ENCODE results near the gene EPO. TPM values are rescaled to one million over a fixed set of nuclear protein-coding genes. Genes with fewer than 3 reads are reported as not detected.

EPO gene
- total and polyA plus RNA-seq, 4 donors = 1.3 to 22.9 (median 3.4) TPM

DNA sequence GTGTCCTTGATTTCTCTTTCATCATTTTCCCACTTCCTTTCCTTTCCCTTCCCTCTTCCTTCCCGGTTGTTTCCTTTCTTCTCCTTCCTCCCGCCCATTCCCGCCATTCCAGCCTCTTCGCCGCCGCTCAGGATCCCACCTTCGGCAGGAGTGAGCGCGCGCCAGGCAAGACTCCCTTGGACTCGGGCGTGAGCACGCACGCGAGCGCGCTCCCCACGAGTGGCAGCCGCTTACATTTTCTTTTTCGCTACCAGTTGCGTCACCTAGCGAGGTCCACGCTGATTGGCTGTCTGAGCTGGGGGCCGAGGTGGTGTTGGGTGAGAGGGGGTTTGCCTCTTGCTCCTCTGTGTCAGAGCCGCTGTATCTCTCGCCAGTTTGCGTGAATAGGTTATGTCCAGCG, 24.9 kb downstream of the EPO start (continued):
- TF ChIP-seq YY1 (IDR thresholded peaks at IDR 0.05) = no peak

DNA sequence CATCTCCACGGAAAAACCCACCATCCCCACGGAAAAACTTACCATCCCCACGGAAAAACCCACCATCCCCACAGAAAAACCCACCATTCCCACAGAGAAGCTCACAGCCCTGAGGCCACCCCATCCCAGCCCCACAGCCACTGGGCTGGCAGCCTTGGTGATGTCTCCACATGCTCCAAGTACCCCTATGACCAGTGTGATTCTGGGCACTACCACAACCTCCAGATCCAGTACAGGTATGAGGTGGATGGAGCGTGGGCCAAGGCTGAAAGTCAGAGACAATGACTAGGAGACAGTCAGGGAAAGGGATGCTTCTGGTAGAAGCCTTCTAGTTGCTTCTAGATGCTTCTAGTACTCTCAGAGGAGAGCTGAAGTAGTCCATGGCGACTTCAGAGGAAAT, 32.7 kb downstream of the EPO start:
- no peak overlapping the region for H3K9ac ChIP-seq (ENCODE audit: low read depth in 1 of 2, low read length in 2 of 2)
- no peak overlapping the region for H3K4me3 ChIP-seq (ENCODE audit: low read depth in 1 of 3, low read length in 3 of 3)
- no peak for TF ChIP-seq SP1 (IDR thresholded peaks at IDR 0.05)
- TF ChIP-seq, protein P1, sequence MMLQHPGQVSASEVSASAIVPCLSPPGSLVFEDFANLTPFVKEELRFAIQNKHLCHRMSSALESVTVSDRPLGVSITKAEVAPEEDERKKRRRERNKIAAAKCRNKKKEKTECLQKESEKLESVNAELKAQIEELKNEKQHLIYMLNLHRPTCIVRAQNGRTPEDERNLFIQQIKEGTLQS (IDR thresholded peaks at IDR 0.05) = no peak
- no peak for TF ChIP-seq NR2F2 (IDR thresholded peaks at IDR 0.05)
- no peak for TF ChIP-seq RXRA (IDR thresholded peaks at IDR 0.05)
- TF ChIP-seq TAF1 (conservative IDR thresholded peaks at IDR 0.05) = no peak
- no peak for TF ChIP-seq JUND (IDR thresholded peaks at IDR 0.05)
- TF ChIP-seq YY1 (IDR thresholded peaks at IDR 0.05) = no peak
- no peak for TF ChIP-seq HNF4A (conservative IDR thresholded peaks at IDR 0.05)
- TF ChIP-seq, protein P2, sequence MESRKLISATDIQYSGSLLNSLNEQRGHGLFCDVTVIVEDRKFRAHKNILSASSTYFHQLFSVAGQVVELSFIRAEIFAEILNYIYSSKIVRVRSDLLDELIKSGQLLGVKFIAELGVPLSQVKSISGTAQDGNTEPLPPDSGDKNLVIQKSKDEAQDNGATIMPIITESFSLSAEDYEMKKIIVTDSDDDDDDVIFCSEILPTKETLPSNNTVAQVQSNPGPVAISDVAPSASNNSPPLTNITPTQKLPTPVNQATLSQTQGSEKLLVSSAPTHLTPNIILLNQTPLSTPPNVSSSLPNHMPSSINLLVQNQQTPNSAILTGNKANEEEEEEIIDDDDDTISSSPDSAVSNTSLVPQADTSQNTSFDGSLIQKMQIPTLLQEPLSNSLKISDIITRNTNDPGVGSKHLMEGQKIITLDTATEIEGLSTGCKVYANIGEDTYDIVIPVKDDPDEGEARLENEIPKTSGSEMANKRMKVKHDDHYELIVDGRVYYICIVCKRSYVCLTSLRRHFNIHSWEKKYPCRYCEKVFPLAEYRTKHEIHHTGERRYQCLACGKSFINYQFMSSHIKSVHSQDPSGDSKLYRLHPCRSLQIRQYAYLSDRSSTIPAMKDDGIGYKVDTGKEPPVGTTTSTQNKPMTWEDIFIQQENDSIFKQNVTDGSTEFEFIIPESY (IDR thresholded peaks at IDR 0.05) = no peak
- no peak for TF ChIP-seq RAD21 (IDR thresholded peaks at IDR 0.05)
- TF ChIP-seq, protein P3, sequence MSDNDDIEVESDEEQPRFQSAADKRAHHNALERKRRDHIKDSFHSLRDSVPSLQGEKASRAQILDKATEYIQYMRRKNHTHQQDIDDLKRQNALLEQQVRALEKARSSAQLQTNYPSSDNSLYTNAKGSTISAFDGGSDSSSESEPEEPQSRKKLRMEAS (IDR thresholded peaks at IDR 0.05) = no peak
- TF ChIP-seq FOXA2 (IDR thresholded peaks at IDR 0.05) = no peak
- TF ChIP-seq, protein P4, sequence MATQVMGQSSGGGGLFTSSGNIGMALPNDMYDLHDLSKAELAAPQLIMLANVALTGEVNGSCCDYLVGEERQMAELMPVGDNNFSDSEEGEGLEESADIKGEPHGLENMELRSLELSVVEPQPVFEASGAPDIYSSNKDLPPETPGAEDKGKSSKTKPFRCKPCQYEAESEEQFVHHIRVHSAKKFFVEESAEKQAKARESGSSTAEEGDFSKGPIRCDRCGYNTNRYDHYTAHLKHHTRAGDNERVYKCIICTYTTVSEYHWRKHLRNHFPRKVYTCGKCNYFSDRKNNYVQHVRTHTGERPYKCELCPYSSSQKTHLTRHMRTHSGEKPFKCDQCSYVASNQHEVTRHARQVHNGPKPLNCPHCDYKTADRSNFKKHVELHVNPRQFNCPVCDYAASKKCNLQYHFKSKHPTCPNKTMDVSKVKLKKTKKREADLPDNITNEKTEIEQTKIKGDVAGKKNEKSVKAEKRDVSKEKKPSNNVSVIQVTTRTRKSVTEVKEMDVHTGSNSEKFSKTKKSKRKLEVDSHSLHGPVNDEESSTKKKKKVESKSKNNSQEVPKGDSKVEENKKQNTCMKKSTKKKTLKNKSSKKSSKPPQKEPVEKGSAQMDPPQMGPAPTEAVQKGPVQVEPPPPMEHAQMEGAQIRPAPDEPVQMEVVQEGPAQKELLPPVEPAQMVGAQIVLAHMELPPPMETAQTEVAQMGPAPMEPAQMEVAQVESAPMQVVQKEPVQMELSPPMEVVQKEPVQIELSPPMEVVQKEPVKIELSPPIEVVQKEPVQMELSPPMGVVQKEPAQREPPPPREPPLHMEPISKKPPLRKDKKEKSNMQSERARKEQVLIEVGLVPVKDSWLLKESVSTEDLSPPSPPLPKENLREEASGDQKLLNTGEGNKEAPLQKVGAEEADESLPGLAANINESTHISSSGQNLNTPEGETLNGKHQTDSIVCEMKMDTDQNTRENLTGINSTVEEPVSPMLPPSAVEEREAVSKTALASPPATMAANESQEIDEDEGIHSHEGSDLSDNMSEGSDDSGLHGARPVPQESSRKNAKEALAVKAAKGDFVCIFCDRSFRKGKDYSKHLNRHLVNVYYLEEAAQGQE (IDR thresholded peaks at IDR 0.05) = no peak
- no peak for TF ChIP-seq EGR1 (IDR thresholded peaks at IDR 0.05; ENCODE audit: low read depth in 2 of 2)
- TF ChIP-seq, protein P5, sequence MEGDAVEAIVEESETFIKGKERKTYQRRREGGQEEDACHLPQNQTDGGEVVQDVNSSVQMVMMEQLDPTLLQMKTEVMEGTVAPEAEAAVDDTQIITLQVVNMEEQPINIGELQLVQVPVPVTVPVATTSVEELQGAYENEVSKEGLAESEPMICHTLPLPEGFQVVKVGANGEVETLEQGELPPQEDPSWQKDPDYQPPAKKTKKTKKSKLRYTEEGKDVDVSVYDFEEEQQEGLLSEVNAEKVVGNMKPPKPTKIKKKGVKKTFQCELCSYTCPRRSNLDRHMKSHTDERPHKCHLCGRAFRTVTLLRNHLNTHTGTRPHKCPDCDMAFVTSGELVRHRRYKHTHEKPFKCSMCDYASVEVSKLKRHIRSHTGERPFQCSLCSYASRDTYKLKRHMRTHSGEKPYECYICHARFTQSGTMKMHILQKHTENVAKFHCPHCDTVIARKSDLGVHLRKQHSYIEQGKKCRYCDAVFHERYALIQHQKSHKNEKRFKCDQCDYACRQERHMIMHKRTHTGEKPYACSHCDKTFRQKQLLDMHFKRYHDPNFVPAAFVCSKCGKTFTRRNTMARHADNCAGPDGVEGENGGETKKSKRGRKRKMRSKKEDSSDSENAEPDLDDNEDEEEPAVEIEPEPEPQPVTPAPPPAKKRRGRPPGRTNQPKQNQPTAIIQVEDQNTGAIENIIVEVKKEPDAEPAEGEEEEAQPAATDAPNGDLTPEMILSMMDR (IDR thresholded peaks at IDR 0.05; ENCODE audit: low read depth, low read length, missing input control) = no peak
- no peak for TF ChIP-seq HNF4G (IDR thresholded peaks at IDR 0.05)
- no peak for TF ChIP-seq GABPA (IDR thresholded peaks at IDR 0.05 in 1 of 2, conservative IDR thresholded peaks at IDR 0.05 in 1 of 2)
- TF ChIP-seq FOXA1 (IDR thresholded peaks at IDR 0.05) = no peak
- no peaks in the 10 kb centered on the region for H3K36me3 ChIP-seq (ENCODE audit: control insufficient read depth in 4 of 4, insufficient read depth in 3 of 4, low read depth in 1 of 4, low read length in 3 of 4)
- H3K27ac ChIP-seq (ENCODE audit: low read depth in 1 of 2, low read length in 2 of 2) = no peak overlapping the region
- H3K4me1 ChIP-seq (ENCODE audit: control insufficient read depth in 4 of 4, insufficient read depth in 4 of 4, low read length in 3 of 4) = no peaks in the 10 kb centered on the region
- no peaks in the 10 kb centered on the region for H3K9me3 ChIP-seq (ENCODE audit: control insufficient read depth in 4 of 4, low read length in 3 of 4)
- H3K27me3 ChIP-seq (ENCODE audit: control insufficient read depth in 4 of 4, insufficient read depth in 4 of 4, low read length in 3 of 4) = no peaks in the 10 kb centered on the region
- 85% methylated on average over 5 of the region's 5 CpGs for WGBS
- DNase-seq (ENCODE audit: low spot score) = no peak
